HUES6 (cell line): ENCODE measurements around the gene KCNE1.

Source experiments
- H3K27ac ChIP-seq: 2 replicates; pipeline ENCODE4 v1.7.0; 2013; ENCODE audit warnings: low read depth, mild to moderate bottlenecking, low read length, inconsistent platforms
- H3K27me3 ChIP-seq: 2 replicates; pipeline ENCODE4 v1.6.1; 2013; ENCODE audit warnings: low read length; ENCODE audit not compliant: control insufficient read depth, insufficient read depth
- H3K36me3 ChIP-seq: 2 replicates; pipeline ENCODE4 v1.6.1; 2013; ENCODE audit warnings: low read length; ENCODE audit not compliant: control insufficient read depth, insufficient read depth
- H3K4me1 ChIP-seq: 2 replicates; pipeline ENCODE4 v1.6.1; 2013; ENCODE audit warnings: low read length; ENCODE audit not compliant: control insufficient read depth, insufficient read depth
- H3K4me3 ChIP-seq: 2 replicates; pipeline ENCODE4 v1.5.1; 2013; ENCODE audit warnings: low read depth, low read length
- H3K9ac ChIP-seq: one replicate; pipeline ENCODE4 v1.6.1; 2013; ENCODE audit warnings: mild to moderate bottlenecking, low read length
- H3K9me3 ChIP-seq: 2 replicates; pipeline ENCODE4 v1.6.1; 2013; ENCODE audit warnings: low read depth, low read length; ENCODE audit not compliant: control insufficient read depth, insufficient read depth

KCNE1 gene

GRCh38 chr21:34534522-34534921 lies 22.5 kb upstream of the KCNE1 start:
- no peaks in the 10 kb centered on the region for H3K36me3 ChIP-seq
- H3K9ac ChIP-seq = no peak overlapping the region
- no peak overlapping the region for H3K27ac ChIP-seq
- H3K4me1 ChIP-seq = peaks cover 7% of the 10 kb centered on the region
- H3K9me3 ChIP-seq = no peaks in the 10 kb centered on the region
- H3K27me3 ChIP-seq = no peaks in the 10 kb centered on the region
- no peak overlapping the region for H3K4me3 ChIP-seq

- no peak overlapping the region for H3K9ac ChIP-seq
- no peaks in the 10 kb centered on the region for H3K27me3 ChIP-seq
- no peaks in the 10 kb centered on the region for H3K36me3 ChIP-seq
- H3K4me3 ChIP-seq = no peak overlapping the region
- H3K4me1 ChIP-seq = peaks cover 7% of the 10 kb centered on the region
- H3K27ac ChIP-seq = no peak overlapping the region
- H3K9me3 ChIP-seq = no peaks in the 10 kb centered on the region; the same call in 1 of the 2 replicates
These were observed 21.9 kb upstream of the KCNE1 start for GRCh38 chr21:34533938-34534337.

- Histone ChIP-seq H3K27ac (no peak overlapping the region), H3K9me3 (peaks cover 5% of the 10 kb centered on the region; the same call in 1 of the 2 replicates), H3K27me3 (no peaks in the 10 kb centered on the region), H3K36me3 (no peaks in the 10 kb centered on the region), H3K4me3 (no peak overlapping the region), H3K9ac (no peak overlapping the region), H3K4me1 (peaks cover 14% of the 10 kb centered on the region)
These were observed 19.4 kb upstream of the KCNE1 start for GRCh38 chr21:34531399-34531798.

- Histone ChIP-seq H3K9ac (no peak overlapping the region), H3K27ac (no peak overlapping the region), H3K27me3 (0 out of 2 replicates have a peak, but pooled peaks cover 3% of the 10 kb centered on the region), H3K36me3 (no peaks in the 10 kb centered on the region), H3K4me1 (peaks cover 21% of the 10 kb centered on the region), H3K4me3 (no peak overlapping the region), H3K9me3 (peaks cover 5% of the 10 kb centered on the region; the same call in 1 of the 2 replicates)
These were observed 18.3 kb upstream of the KCNE1 start for GRCh38 chr21:34530261-34530660.

GRCh38 chr21:34528131-34528561 lies 16.1 kb upstream of the KCNE1 start:
- H3K27me3 ChIP-seq = 0 out of 2 replicates have a peak, but pooled peaks cover 6% of the 10 kb centered on the region
- peaks cover 5% of the 10 kb centered on the region; the same call in 1 of the 2 replicates for H3K9me3 ChIP-seq
- no peak overlapping the region for H3K9ac ChIP-seq
- H3K4me3 ChIP-seq = no peak overlapping the region
- peaks cover 37% of the 10 kb centered on the region for H3K4me1 ChIP-seq
- H3K36me3 ChIP-seq = no peaks in the 10 kb centered on the region
- H3K27ac ChIP-seq = no peak overlapping the region

GRCh38 chr21:34526618-34527290 lies 14.7 kb upstream of the KCNE1 start:
- 0 out of 2 replicates have a peak, but pooled peaks cover 6% of the 10 kb centered on the region for H3K27me3 ChIP-seq
- peak overlapping the region; percentile 63 for H3K9ac ChIP-seq
- H3K36me3 ChIP-seq = no peaks in the 10 kb centered on the region
- H3K4me3 ChIP-seq = peak overlapping the region; percentile 21; the same call in 1 of the 2 replicates
- peaks cover 50% of the 10 kb centered on the region for H3K4me1 ChIP-seq
- peak overlapping the region; percentile 59; the same call in 1 of the 2 replicates for H3K27ac ChIP-seq
- peaks cover 5% of the 10 kb centered on the region; the same call in 1 of the 2 replicates for H3K9me3 ChIP-seq

- peaks cover 53% of the 10 kb centered on the region for H3K4me1 ChIP-seq
- H3K27ac ChIP-seq = peak overlapping the region; percentile 59; the same call in 1 of the 2 replicates
- no peaks in the 10 kb centered on the region for H3K36me3 ChIP-seq
- 0 out of 2 replicates have a peak, but pooled peaks cover 6% of the 10 kb centered on the region for H3K27me3 ChIP-seq
- H3K4me3 ChIP-seq = peak overlapping the region; percentile 21; the same call in 1 of the 2 replicates
- peaks cover 5% of the 10 kb centered on the region; the same call in 1 of the 2 replicates for H3K9me3 ChIP-seq
- H3K9ac ChIP-seq = peak overlapping the region; percentile 63
These were observed 14.2 kb upstream of the KCNE1 start for GRCh38 chr21:34526241-34526617.

- H3K27ac ChIP-seq = no peak overlapping the region
- peak overlapping the region; percentile 32 for H3K4me3 ChIP-seq
- H3K9ac ChIP-seq = peak overlapping the region; percentile 1
- H3K9me3 ChIP-seq = peaks cover 5% of the 10 kb centered on the region; the same call in 1 of the 2 replicates
- H3K27me3 ChIP-seq = 0 out of 2 replicates have a peak, but pooled peaks cover 6% of the 10 kb centered on the region
- no peaks in the 10 kb centered on the region for H3K36me3 ChIP-seq
- H3K4me1 ChIP-seq = peaks cover 62% of the 10 kb centered on the region
These were observed 12.9 kb upstream of the KCNE1 start for GRCh38 chr21:34524646-34525601.

- Histone ChIP-seq H3K4me1 (peaks cover 61% of the 10 kb centered on the region), H3K36me3 (no peaks in the 10 kb centered on the region), H3K9me3 (peaks cover under 1% of the 10 kb centered on the region; the same call in 1 of the 2 replicates), H3K9ac (no peak overlapping the region), H3K27me3 (0 out of 2 replicates have a peak, but pooled peaks cover 6% of the 10 kb centered on the region), H3K4me3 (no peak overlapping the region), H3K27ac (no peak overlapping the region)
These were observed 11.1 kb upstream of the KCNE1 start for GRCh38 chr21:34523019-34523555.

- Histone ChIP-seq H3K27ac (no peak overlapping the region), H3K36me3 (no peaks in the 10 kb centered on the region), H3K27me3 (0 out of 2 replicates have a peak, but pooled peaks cover 6% of the 10 kb centered on the region), H3K4me1 (peaks cover 61% of the 10 kb centered on the region), H3K9me3 (no peaks in the 10 kb centered on the region), H3K4me3 (no peak overlapping the region), H3K9ac (no peak overlapping the region)
These were observed 10.3 kb upstream of the KCNE1 start for GRCh38 chr21:34522284-34522683.
